H9 (cell line): Measurements from ENCODE around the gene FRAT1. TPM values are rescaled to one million over a fixed set of nuclear protein-coding genes. Genes with fewer than 3 reads are reported as not detected.

Experiments used
- DNase-seq: peaks from one replicate; pipeline ENCODE4 v3.0.0-alpha.2; 2017
- H2AFZ ChIP-seq: one replicate; pipeline ENCODE4 v1.6.1; 2013; ENCODE audit warnings: mild to moderate bottlenecking, low read length, control low read depth, moderate library complexity
- H2AK5ac ChIP-seq: 2 replicates; pipeline ENCODE4 v1.6.1; 2013; ENCODE audit warnings: low read length, control low read depth, mixed read lengths; ENCODE audit not compliant: insufficient read length
- H2BK120ac ChIP-seq: one replicate; pipeline ENCODE4 v1.6.1; 2013; ENCODE audit warnings: low read depth, mild to moderate bottlenecking, low read length, control low read depth, inconsistent platforms; ENCODE audit not compliant: poor library complexity, severe bottlenecking
- H2BK12ac ChIP-seq: 2 replicates; pipeline ENCODE4 v1.6.1; 2013; ENCODE audit warnings: low read length, control low read depth, mixed read lengths, low read depth; ENCODE audit not compliant: insufficient read length
- H2BK15ac ChIP-seq: 2 replicates; pipeline ENCODE4 v1.6.1; 2013; ENCODE audit warnings: low read depth, low read length, control low read depth
- H2BK20ac ChIP-seq: one replicate; pipeline ENCODE4 v1.6.1; 2013; ENCODE audit warnings: low read depth, mild to moderate bottlenecking, low read length, control low read depth, inconsistent platforms; ENCODE audit not compliant: poor library complexity, severe bottlenecking
- H2BK5ac ChIP-seq: 2 replicates; pipeline ENCODE4 v1.6.1; 2013; ENCODE audit warnings: low read length, control low read depth, mixed read lengths; ENCODE audit not compliant: insufficient read length
- H3K14ac ChIP-seq: 2 replicates; pipeline ENCODE4 v1.6.1; 2013; ENCODE audit warnings: low read length, control low read depth; ENCODE audit not compliant: insufficient read depth
- H3K18ac ChIP-seq: 2 replicates; pipeline ENCODE4 v1.6.1; 2013; ENCODE audit warnings: low read depth, mild to moderate bottlenecking, mixed read lengths, low read length, control low read depth; ENCODE audit not compliant: insufficient read length
- H3K23ac ChIP-seq: 2 replicates; pipeline ENCODE4 v1.6.1; 2013; ENCODE audit warnings: low read length, control low read depth, mixed read lengths, low read depth; ENCODE audit not compliant: insufficient read length
- H3K23me2 ChIP-seq: 2 replicates; pipeline ENCODE4 v1.6.1; 2013; ENCODE audit warnings: low read depth, mild to moderate bottlenecking, mixed read lengths, low read length, control low read depth; ENCODE audit not compliant: insufficient read length, poor library complexity, severe bottlenecking
- H3K27ac ChIP-seq: 2 replicates; pipeline ENCODE4 v1.5.1; 2013; ENCODE audit warnings: low read length, control low read depth, mixed read lengths, low read depth; ENCODE audit not compliant: insufficient read length
- H3K27me3 ChIP-seq: 2 replicates; pipeline ENCODE4 v1.6.1; 2013; ENCODE audit warnings: low read length, control low read depth, inconsistent platforms; ENCODE audit not compliant: insufficient read depth
- H3K4ac ChIP-seq: 2 replicates; pipeline ENCODE4 v1.6.1; 2013; ENCODE audit warnings: low read depth, mild to moderate bottlenecking, control low read depth, inconsistent platforms, low read length, moderate library complexity
- H3K4me1 ChIP-seq: 2 replicates; pipeline ENCODE4 v1.6.1; 2013; ENCODE audit warnings: low read length, control low read depth, inconsistent platforms; ENCODE audit not compliant: insufficient read depth
- H3K4me2 ChIP-seq: 2 replicates; pipeline ENCODE4 v1.6.1; 2013; ENCODE audit warnings: low read length, control low read depth, mixed read lengths; ENCODE audit not compliant: insufficient read length, insufficient read depth
- H3K56ac ChIP-seq: 2 replicates; pipeline ENCODE4 v1.6.1; 2013; ENCODE audit warnings: low read depth, mild to moderate bottlenecking, mixed read lengths, low read length, control low read depth; ENCODE audit not compliant: insufficient read length
- H3K79me1 ChIP-seq: 2 replicates; pipeline ENCODE4 v1.6.1; 2013; ENCODE audit warnings: low read depth, mild to moderate bottlenecking, moderate library complexity, low read length, control low read depth, inconsistent platforms; ENCODE audit not compliant: insufficient read depth, poor library complexity, severe bottlenecking
- H3K79me2 ChIP-seq: 2 replicates; pipeline ENCODE4 v1.6.1; 2013; ENCODE audit warnings: low read length, control low read depth, inconsistent platforms; ENCODE audit not compliant: insufficient read depth
- H3K9ac ChIP-seq: 2 replicates; pipeline ENCODE4 v1.6.1; 2013; ENCODE audit warnings: low read length, control low read depth, mixed read lengths; ENCODE audit not compliant: insufficient read length; ENCODE audit errors: extremely low read depth
- H3K9me3 ChIP-seq: one replicate; pipeline ENCODE4 v1.6.1; 2013; ENCODE audit warnings: low read depth, low read length, inconsistent platforms; ENCODE audit not compliant: control insufficient read depth
- H3T11ph ChIP-seq: one replicate; pipeline ENCODE4 v1.6.1; 2013; ENCODE audit warnings: mild to moderate bottlenecking, low read length, control low read depth, inconsistent platforms
- H4K20me1 ChIP-seq: one replicate; pipeline ENCODE4 v1.6.1; 2013; ENCODE audit not compliant: control insufficient read depth, insufficient read length, insufficient read depth
- H4K5ac ChIP-seq: 2 replicates; pipeline ENCODE4 v1.6.1; 2013; ENCODE audit warnings: low read depth, mild to moderate bottlenecking, mixed read lengths, low read length, control low read depth; ENCODE audit not compliant: insufficient read length
- H4K8ac ChIP-seq: replicated peaks from 2 replicates; pipeline ENCODE4 v1.6.1; 2013; ENCODE audit warnings: low read length, control low read depth, mixed read lengths, low read depth; ENCODE audit not compliant: insufficient read length
- H4K91ac ChIP-seq: 2 replicates; pipeline ENCODE4 v1.6.1; 2013; ENCODE audit warnings: low read depth, mild to moderate bottlenecking, moderate library complexity, mixed read lengths, low read length, control low read depth; ENCODE audit not compliant: insufficient read length
- H3K27ac Mint-ChIP-seq, 3 experiments: 2 replicates in 2 of 3; 3 replicates in 1 of 3; pipeline ENCODE4 v1.8.0; 2020 to 2021; ENCODE audit warnings: mixed read lengths in 3 of 3, mild to moderate bottlenecking in 1 of 3, moderate library complexity in 1 of 3
- H3K27me3 Mint-ChIP-seq: 2 replicates; pipeline ENCODE4 v1.8.0; 2021; ENCODE audit warnings: low read depth, mild to moderate bottlenecking, moderate library complexity, mixed read lengths
- H3K36me3 Mint-ChIP-seq, 3 experiments: 2 replicates in 2 of 3; 3 replicates in 1 of 3; pipeline ENCODE4 v1.8.0; 2020 to 2021; ENCODE audit warnings: low read depth in 3 of 3, mixed read lengths in 3 of 3; ENCODE audit not compliant: insufficient read depth in 1 of 3
- H3K4me1 Mint-ChIP-seq, 2 experiments: 2 replicates each; pipeline ENCODE4 v1.8.0; 2020; ENCODE audit warnings: mixed read lengths in 2 of 2
- H3K4me3 Mint-ChIP-seq, 2 experiments: 2 replicates in 1 of 2; 3 replicates in 1 of 2; pipeline ENCODE4 v1.8.0; 2020 to 2021; ENCODE audit warnings: mild to moderate bottlenecking in 2 of 2, mixed read lengths in 2 of 2, moderate library complexity in 1 of 2
- H3K9me3 Mint-ChIP-seq, 2 experiments: 2 replicates in 1 of 2; 3 replicates in 1 of 2; pipeline ENCODE4 v1.8.0; 2020; ENCODE audit warnings: mild to moderate bottlenecking in 2 of 2, mixed read lengths in 2 of 2, moderate library complexity in 1 of 2
- CTCF ChIP-seq: fragments of 200-600 bp; sonication (generic); conservative IDR thresholded peaks from 3 replicates; pipeline ENCODE4 v1.8.0; 2021; ENCODE audit warnings: antibody characterized with exemption, mild to moderate bottlenecking
- WGBS: extraction: QIAGEN DNeasy Blood & Tissue Kit; methylation state at CpG from one replicate; pipeline ENCODE4 v1.1.7; 2013; ENCODE audit warnings: missing lambda C conversion rate, low lambda C conversion rate, mixed read lengths; ENCODE audit not compliant: insufficient read length; ENCODE audit errors: extremely low coverage; 5-methylcytosine and 5-hydroxymethylcytosine counted together
- total RNA-seq: library from RNA; stranded (reverse); gene quantifications from 2 replicates; pipeline ENCODE4 v1.2.1, GENCODE V29; 2021

The FRAT1 gene
- total RNA-seq, 1 experiment from 2014 or later = 7.3 TPM

- H3K9me3 ChIP-seq = no peaks in the 10 kb centered on the region
- H3T11ph ChIP-seq = no peak overlapping the region
- no peak overlapping the region for H3K27ac Mint-ChIP-seq
- peaks cover 2 to 8% of the 10 kb centered on the region in 2 experiments; a peak in 3 of 4 replicates for H3K4me1 Mint-ChIP-seq
- peaks cover 41 to 81% (median 55%) of the 10 kb centered on the region in 3 experiments; a peak in 6 of 7 replicates for H3K36me3 Mint-ChIP-seq
- no peak overlapping the region for H3K4me2 ChIP-seq
- H3K27me3 Mint-ChIP-seq = no peaks in the 10 kb centered on the region; the same call in 1 of the 2 replicates
- H2BK5ac ChIP-seq = no peak overlapping the region
- H3K27ac ChIP-seq = no peak overlapping the region
- no peak overlapping the region for H2BK12ac ChIP-seq
- no peak overlapping the region for H3K56ac ChIP-seq
- no peak overlapping the region for H2BK20ac ChIP-seq
- H4K20me1 ChIP-seq = no peaks in the 10 kb centered on the region
- no peak overlapping the region for H3K9ac ChIP-seq
- no peak overlapping the region for H3K4ac ChIP-seq
- H3K23ac ChIP-seq = no peak overlapping the region
- H3K27me3 ChIP-seq = no peaks in the 10 kb centered on the region
- no peak overlapping the region for H4K5ac ChIP-seq
- no peaks in the 10 kb centered on the region for H3K23me2 ChIP-seq
- no peak overlapping the region for H3K14ac ChIP-seq
- no peak overlapping the region for H4K91ac ChIP-seq
- H3K79me2 ChIP-seq = no peaks in the 10 kb centered on the region
- no peak overlapping the region for H2AK5ac ChIP-seq
- no peak overlapping the region for H4K8ac ChIP-seq
- no peak overlapping the region for H3K4me3 Mint-ChIP-seq
- H2BK15ac ChIP-seq = no peak overlapping the region
- H2AFZ ChIP-seq = no peak overlapping the region
- no CpG with 5 or more reads among the region's 11 CpGs for WGBS
- no peaks in the 10 kb centered on the region for H3K4me1 ChIP-seq
- no peak overlapping the region for H2BK120ac ChIP-seq
- H3K79me1 ChIP-seq = no peaks in the 10 kb centered on the region
- no peak for TF ChIP-seq CTCF
- DNase-seq = no peak
- H3K18ac ChIP-seq = no peak overlapping the region
- H3K9me3 Mint-ChIP-seq = no peaks in the 10 kb centered on the region
Measured at GRCh38 chr10:97361537-97361901, 42.4 kb downstream of the FRAT1 start.
